A673 (cell line): ENCODE results near the gene CALN1. TPM values are rescaled to one million over a fixed set of nuclear protein-coding genes. Genes with fewer than 3 reads are reported as not detected.

Source experiments
- BruUV-seq: library from RNA; stranded (reverse); fragments of 400-500 nt; replicated peaks from 2 replicates; lab custom pipeline; 2021; lab: Mats Ljungman, UMichigan
- CTCF ChIA-PET: fragments of 300-600 bp; sonication (Branson Sonifier 250); formaldehyde crosslinking; loops from one replicate; lab custom pipeline; 2022; ENCODE audit warnings: antibody characterized with exemption; lab: Charles Lee
- POLR2A ChIA-PET: fragments of 300-600 bp; sonication (Branson Sonifier 250); formaldehyde crosslinking; loops from one replicate; lab custom pipeline; 2022; ENCODE audit warnings: antibody characterized with exemption; ENCODE audit not compliant: low non-redundant PET; lab: Charles Lee
- DNase-seq: peaks from one replicate; pipeline ENCODE4 v3.0.0-alpha.2; 2015; ENCODE audit warnings: low spot score
- H3K27ac ChIP-seq: fragments of 200-600 bp; sonication (generic); 2 replicates; pipeline ENCODE4 v1.5.1; 2016; ENCODE audit warnings: mixed run types, low read depth, mild to moderate bottlenecking, mixed read lengths, antibody characterized with exemption, low read length; ENCODE audit not compliant: poor library complexity, severe bottlenecking
- H3K27me3 ChIP-seq: fragments of 200-600 bp; sonication (generic); replicated peaks from 2 replicates; pipeline ENCODE4 v1.6.1; 2017; ENCODE audit warnings: mixed run types, low read depth, mild to moderate bottlenecking, mixed read lengths, antibody characterized with exemption, low read length; ENCODE audit not compliant: insufficient read depth, poor library complexity
- H3K36me3 ChIP-seq: fragments of 200-600 bp; sonication (generic); 2 replicates; pipeline ENCODE4 v1.6.1; 2016; ENCODE audit warnings: mixed run types, mild to moderate bottlenecking, mixed read lengths, antibody characterized with exemption, low read length; ENCODE audit not compliant: insufficient read depth, poor library complexity, severe bottlenecking
- H3K4me1 ChIP-seq: fragments of 200-600 bp; sonication (generic); 2 replicates; pipeline ENCODE4 v1.6.1; 2017; ENCODE audit warnings: mixed run types, mild to moderate bottlenecking, mixed read lengths, antibody characterized with exemption, low read length; ENCODE audit not compliant: insufficient read depth, poor library complexity, severe bottlenecking
- H3K4me3 ChIP-seq: fragments of 200-600 bp; sonication (generic); 2 replicates; pipeline ENCODE4 v1.5.1; 2016; ENCODE audit warnings: low read depth, mixed run types, mild to moderate bottlenecking, mixed read lengths, low read length; ENCODE audit not compliant: poor library complexity, severe bottlenecking
- H3K9me3 ChIP-seq: fragments of 200-600 bp; sonication (generic); 2 replicates; pipeline ENCODE4 v1.6.1; 2016; ENCODE audit warnings: mixed run types, low read depth, mild to moderate bottlenecking, mixed read lengths, antibody characterized with exemption, low read length; ENCODE audit not compliant: poor library complexity, severe bottlenecking
- EZH2 ChIP-seq: fragments of 200-600 bp; sonication (generic); IDR thresholded peaks from 2 replicates; pipeline ENCODE4 v1.6.1; 2017; ENCODE audit warnings: borderline replicate concordance, low read depth, mild to moderate bottlenecking, mixed read lengths, antibody characterized with exemption, low read length; ENCODE audit not compliant: poor library complexity, severe bottlenecking
- intact Hi-C: fragments of 100-400 bp; cut with micrococcal nuclease; formaldehyde crosslinking; loops from one replicate; pipeline ENCODE4 v1.10.0; 2022; ENCODE audit not compliant: unreplicated experiment
- total RNA-seq: library from RNA; stranded (reverse); gene quantifications from 2 replicates; pipeline ENCODE4 v1.2.3, GENCODE V29; 2021
- TF ChIP-seq, protein P1 (sequence below): fragments of 300-800, 200-600 bp; sonication (generic); conservative IDR thresholded peaks from 2 replicates; pipeline ENCODE4 v1.5.1; 2017; ENCODE audit warnings: low read depth, mild to moderate bottlenecking, antibody characterized with exemption, low read length, moderate library complexity, mixed read lengths

Gene CALN1
- total RNA-seq, 1 experiment from 2014 or later, result not detected

DNA sequence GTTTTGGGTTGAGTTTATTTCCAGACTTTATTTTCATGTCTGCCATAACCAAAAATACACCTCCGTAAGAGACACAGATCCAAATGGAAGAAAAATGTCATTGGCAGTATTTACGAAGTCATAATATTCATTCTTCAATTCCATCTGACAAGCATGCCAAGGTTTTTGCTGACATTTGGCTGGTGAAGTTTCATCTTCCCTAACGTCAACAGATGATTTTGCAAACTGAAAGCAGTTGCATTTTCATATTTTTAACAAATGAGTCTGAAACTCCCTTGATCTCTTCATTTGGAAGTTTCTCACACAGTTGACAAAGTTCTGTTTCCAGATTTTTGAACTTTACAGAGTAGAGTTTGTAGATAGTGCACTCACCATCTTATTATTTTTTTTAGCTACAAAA, 114.5 kb downstream of the CALN1 start:
- ChIA-PET POLR2A (no interaction called here), CTCF (no interaction called here)
- Histone ChIP-seq H3K4me3 (no peak overlapping the region), H3K9me3 (no peaks in the 10 kb centered on the region), H3K36me3 (no peaks in the 10 kb centered on the region), H3K4me1 (no peaks in the 10 kb centered on the region), H3K27me3 (no peaks in the 10 kb centered on the region), H3K27ac (no peak overlapping the region)
- BruUV-seq, result no TSS peak
- intact Hi-C loops, result no loop called here
- TF ChIP-seq EZH2, result no peak
- TF ChIP-seq, protein P1, sequence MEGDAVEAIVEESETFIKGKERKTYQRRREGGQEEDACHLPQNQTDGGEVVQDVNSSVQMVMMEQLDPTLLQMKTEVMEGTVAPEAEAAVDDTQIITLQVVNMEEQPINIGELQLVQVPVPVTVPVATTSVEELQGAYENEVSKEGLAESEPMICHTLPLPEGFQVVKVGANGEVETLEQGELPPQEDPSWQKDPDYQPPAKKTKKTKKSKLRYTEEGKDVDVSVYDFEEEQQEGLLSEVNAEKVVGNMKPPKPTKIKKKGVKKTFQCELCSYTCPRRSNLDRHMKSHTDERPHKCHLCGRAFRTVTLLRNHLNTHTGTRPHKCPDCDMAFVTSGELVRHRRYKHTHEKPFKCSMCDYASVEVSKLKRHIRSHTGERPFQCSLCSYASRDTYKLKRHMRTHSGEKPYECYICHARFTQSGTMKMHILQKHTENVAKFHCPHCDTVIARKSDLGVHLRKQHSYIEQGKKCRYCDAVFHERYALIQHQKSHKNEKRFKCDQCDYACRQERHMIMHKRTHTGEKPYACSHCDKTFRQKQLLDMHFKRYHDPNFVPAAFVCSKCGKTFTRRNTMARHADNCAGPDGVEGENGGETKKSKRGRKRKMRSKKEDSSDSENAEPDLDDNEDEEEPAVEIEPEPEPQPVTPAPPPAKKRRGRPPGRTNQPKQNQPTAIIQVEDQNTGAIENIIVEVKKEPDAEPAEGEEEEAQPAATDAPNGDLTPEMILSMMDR, result no peak
- no peak for DNase-seq

DNA sequence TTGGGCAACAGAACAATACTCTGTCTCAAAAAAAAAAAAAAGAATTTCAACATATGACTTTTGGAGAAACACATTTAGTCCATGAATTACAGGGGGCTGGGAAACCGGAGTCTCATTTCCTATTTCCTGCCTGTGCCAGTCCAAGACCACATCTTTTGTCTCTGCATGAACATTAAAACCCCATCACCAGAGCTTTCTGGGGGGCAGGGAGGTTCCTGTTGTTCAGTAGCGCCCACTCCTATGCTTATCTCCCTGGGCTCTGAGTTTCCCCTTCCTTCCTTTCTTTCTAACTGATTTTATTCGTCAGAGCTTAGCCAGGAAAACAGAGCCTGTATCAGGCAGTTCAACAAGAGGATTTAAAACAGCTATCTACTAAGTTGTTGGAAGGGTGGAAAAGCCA, 119.3 kb downstream of the CALN1 start:
- TF ChIP-seq, protein P1, result no peak
- no peak for TF ChIP-seq EZH2
- Histone ChIP-seq H3K4me3 (no peak overlapping the region), H3K27ac (no peak overlapping the region), H3K36me3 (no peaks in the 10 kb centered on the region), H3K27me3 (no peaks in the 10 kb centered on the region), H3K4me1 (no peaks in the 10 kb centered on the region), H3K9me3 (peaks cover 6% of the 10 kb centered on the region)
- CTCF ChIA-PET, result no interaction called here
- DNase-seq, result no peak
- POLR2A ChIA-PET, result no interaction called here
- no TSS peak for BruUV-seq
- intact Hi-C loops, result no loop called here

DNA sequence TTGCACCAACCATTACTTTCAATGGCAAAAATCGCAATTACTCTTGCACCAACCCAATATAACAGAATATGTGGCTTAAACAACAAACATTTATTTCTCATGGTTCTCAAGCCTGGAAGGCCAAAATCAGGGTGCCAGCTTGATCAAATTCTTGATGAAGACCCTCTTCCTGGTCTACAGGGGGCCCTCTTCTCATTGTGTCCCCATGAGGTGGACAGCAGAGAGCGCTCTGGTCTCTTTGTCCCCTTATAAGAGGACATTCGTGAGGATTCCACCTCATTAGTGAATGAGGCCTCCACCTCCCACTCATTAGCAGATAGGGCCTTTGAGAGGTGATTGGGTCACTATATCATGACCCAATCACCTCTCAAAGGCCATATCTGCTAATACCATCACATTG, 120.0 kb downstream of the CALN1 start:
- no TSS peak for BruUV-seq
- POLR2A ChIA-PET, result no interaction called here

More for the DNA sequence above, 120.0 kb downstream of the CALN1 start:
- intact Hi-C loops, result no loop called here
- Histone ChIP-seq H3K27ac (no peak overlapping the region), H3K4me3 (no peak overlapping the region), H3K36me3 (no peaks in the 10 kb centered on the region), H3K27me3 (no peaks in the 10 kb centered on the region), H3K9me3 (peaks cover 6% of the 10 kb centered on the region), H3K4me1 (no peaks in the 10 kb centered on the region)
- CTCF ChIA-PET, result no interaction called here
- DNase-seq, result no peak
- TF ChIP-seq EZH2, result no peak
- TF ChIP-seq, protein P1, result no peak
